Measurements from ENCODE around the gene SFMBT2. TPM values are rescaled to one million over a fixed set of nuclear protein-coding genes. Genes with fewer than 3 reads are reported as not detected.

SFMBT2 gene
- total RNA-seq, 1 experiment from 2014 or later = 0.02 TPM

- intact Hi-C loops (cut with micrococcal nuclease) = no loop called here
- ChIA-PET POLR2A (interaction anchor here (0.8 kb wide), 1 partner anchor 13 kb away, joined by 3 read pairs; no protein-coding TSS in a partner anchor), CTCF (no interaction called here), RAD21 (ENCODE audit: low non-redundant PET in 1 of 2, low total read pairs in 2 of 2, uncharacterized antibody in 2 of 2, unreplicated experiment in 2 of 2) (no interaction called here)
- TF ChIP-seq ZBTB33 (IDR thresholded peaks at IDR 0.05; ENCODE audit: extremely low read depth, insufficient replicate concordance, low read length) = no peak
- no peak for TF ChIP-seq ATF3 (IDR thresholded peaks at IDR 0.05)
- TF ChIP-seq ZFX (IDR thresholded peaks at IDR 0.05) = no peak
- TF ChIP-seq CTCF (IDR thresholded peaks at IDR 0.05 in 2 of 3, conservative IDR thresholded peaks at IDR 0.05 in 1 of 3; ENCODE audit: borderline replicate concordance in 1 of 3, insufficient read depth in 1 of 3, low read depth in 2 of 3, low read length in 2 of 3) = no peak
- no peak for TF ChIP-seq REST (IDR thresholded peaks at IDR 0.05; ENCODE audit: low read depth)
- TF ChIP-seq CBX3 (IDR thresholded peaks at IDR 0.05; ENCODE audit: low read depth) = no peak
- no peak for TF ChIP-seq EGR1 (IDR thresholded peaks at IDR 0.05; ENCODE audit: low read depth)
- no peak for TF ChIP-seq ZNF274 (IDR thresholded peaks at IDR 0.05; ENCODE audit: low read depth, low read length)
- no peak for TF ChIP-seq CEBPB (IDR thresholded peaks at IDR 0.05; ENCODE audit: low read depth)
- no peak for TF ChIP-seq POLR2AphosphoS5 (IDR thresholded peaks at IDR 0.05; ENCODE audit: low read depth, low read length)
- no peak for TF ChIP-seq SRF (IDR thresholded peaks at IDR 0.05; ENCODE audit: low read depth)
- no peak for TF ChIP-seq EZH2 (IDR thresholded peaks at IDR 0.05)
- TF ChIP-seq SP1 (IDR thresholded peaks at IDR 0.05; ENCODE audit: low read depth) = no peak
- TF ChIP-seq FOSL1 (IDR thresholded peaks at IDR 0.05; ENCODE audit: low read depth) = no peak
- no peak for TF ChIP-seq TCF7L2 (IDR thresholded peaks at IDR 0.05; ENCODE audit: borderline replicate concordance, extremely low read depth, insufficient read depth, insufficient read length)
- no peaks in the 10 kb centered on the region for H3K36me3 ChIP-seq (ENCODE audit: control insufficient read depth in 1 of 2, insufficient read depth in 2 of 2, low read length in 2 of 2)
- no peaks in the 10 kb centered on the region for H3K9me3 ChIP-seq (ENCODE audit: control insufficient read depth in 1 of 2, insufficient read depth in 1 of 2, low read depth in 1 of 2, low read length in 2 of 2)
- DNase-seq (ENCODE audit: low read depth, low spot score) (no peak), ATAC-seq (no peak)
- H3K79me2 ChIP-seq (ENCODE audit: insufficient read depth, low read length) = no peaks in the 10 kb centered on the region
- no peaks in the 10 kb centered on the region for H4K20me1 ChIP-seq (ENCODE audit: insufficient read depth)
- no peak overlapping the region for H3K9ac ChIP-seq (ENCODE audit: low read length)
- no peaks in the 10 kb centered on the region for H3K4me1 ChIP-seq (ENCODE audit: control insufficient read depth in 1 of 2, insufficient read depth in 2 of 2, low read length in 2 of 2)
- no peak overlapping the region for H3K27ac ChIP-seq (ENCODE audit: low read depth, low read length)
- H2AFZ ChIP-seq (ENCODE audit: low read depth, low read length, poor library complexity, severe bottlenecking) = no peak overlapping the region
- H3K9me2 ChIP-seq (ENCODE audit: insufficient read depth) = no peaks in the 10 kb centered on the region
- no peak overlapping the region for H3K4me2 ChIP-seq (ENCODE audit: low read length)
- H3K27me3 ChIP-seq (ENCODE audit: insufficient read depth, low read length) = no peaks in the 10 kb centered on the region
- BruUV-seq (replicated peaks) = no TSS peak
- no peak overlapping the region for H3K4me3 ChIP-seq (replicated peaks in 1 of 2; ENCODE audit: low read depth in 1 of 2, low read length in 2 of 2)
Observed at GRCh38 chr10:7333961-7334641, 76.7 kb downstream of the SFMBT2 start.

All from HCT116 (cell line).